Measurements from ENCODE around the gene ZNF341.

ZNF341 gene

DNA sequence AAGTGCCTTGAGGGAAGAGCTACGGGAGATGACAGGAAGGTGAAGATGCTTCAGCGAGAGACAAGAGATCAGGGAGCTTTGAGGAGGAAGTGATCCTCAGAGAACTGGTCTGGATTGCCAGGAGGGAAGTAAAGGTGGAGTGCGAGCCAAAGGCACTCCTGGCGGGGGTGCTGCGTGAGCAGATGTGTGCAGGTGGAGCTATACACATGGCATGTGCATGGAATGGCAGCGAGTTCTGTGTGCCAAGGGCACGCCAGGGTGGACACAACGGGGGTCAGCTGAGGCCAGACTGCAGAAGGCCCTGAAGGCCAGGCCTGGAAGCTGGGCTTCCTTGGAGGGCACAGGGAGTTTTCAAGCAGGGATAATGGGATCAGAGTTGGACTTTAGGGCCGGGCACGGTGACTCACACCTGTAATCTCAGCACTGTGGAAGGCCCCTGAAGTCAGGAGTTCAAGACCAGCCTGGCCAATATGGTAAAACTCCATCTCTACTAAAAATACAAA is 17.9 kb upstream of the ZNF341 start:
- no peaks in the 10 kb centered on the region for H3K9me3 ChIP-seq (ENCODE audit: control insufficient read depth, low read length)
- TF ChIP-seq, protein P1, sequence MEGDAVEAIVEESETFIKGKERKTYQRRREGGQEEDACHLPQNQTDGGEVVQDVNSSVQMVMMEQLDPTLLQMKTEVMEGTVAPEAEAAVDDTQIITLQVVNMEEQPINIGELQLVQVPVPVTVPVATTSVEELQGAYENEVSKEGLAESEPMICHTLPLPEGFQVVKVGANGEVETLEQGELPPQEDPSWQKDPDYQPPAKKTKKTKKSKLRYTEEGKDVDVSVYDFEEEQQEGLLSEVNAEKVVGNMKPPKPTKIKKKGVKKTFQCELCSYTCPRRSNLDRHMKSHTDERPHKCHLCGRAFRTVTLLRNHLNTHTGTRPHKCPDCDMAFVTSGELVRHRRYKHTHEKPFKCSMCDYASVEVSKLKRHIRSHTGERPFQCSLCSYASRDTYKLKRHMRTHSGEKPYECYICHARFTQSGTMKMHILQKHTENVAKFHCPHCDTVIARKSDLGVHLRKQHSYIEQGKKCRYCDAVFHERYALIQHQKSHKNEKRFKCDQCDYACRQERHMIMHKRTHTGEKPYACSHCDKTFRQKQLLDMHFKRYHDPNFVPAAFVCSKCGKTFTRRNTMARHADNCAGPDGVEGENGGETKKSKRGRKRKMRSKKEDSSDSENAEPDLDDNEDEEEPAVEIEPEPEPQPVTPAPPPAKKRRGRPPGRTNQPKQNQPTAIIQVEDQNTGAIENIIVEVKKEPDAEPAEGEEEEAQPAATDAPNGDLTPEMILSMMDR (IDR thresholded peaks at IDR 0.05) = no peak
- no peaks in the 10 kb centered on the region for H3K36me3 ChIP-seq (ENCODE audit: control insufficient read depth, insufficient read depth, low read length)
- no peaks in the 10 kb centered on the region for H3K27me3 ChIP-seq (ENCODE audit: control insufficient read depth, insufficient read depth, low read length)
- no peak overlapping the region for H2AFZ ChIP-seq
- no peak overlapping the region for H3K4me3 ChIP-seq (ENCODE audit: low read depth, low read length)
- H3K27ac ChIP-seq = no peak overlapping the region
- H3K4me1 ChIP-seq = peaks cover 4% of the 10 kb centered on the region
- no peak overlapping the region for H3K9ac ChIP-seq
- no peak overlapping the region for H3K4me2 ChIP-seq (ENCODE audit: low read length)
- H3K79me2 ChIP-seq = no peaks in the 10 kb centered on the region

DNA sequence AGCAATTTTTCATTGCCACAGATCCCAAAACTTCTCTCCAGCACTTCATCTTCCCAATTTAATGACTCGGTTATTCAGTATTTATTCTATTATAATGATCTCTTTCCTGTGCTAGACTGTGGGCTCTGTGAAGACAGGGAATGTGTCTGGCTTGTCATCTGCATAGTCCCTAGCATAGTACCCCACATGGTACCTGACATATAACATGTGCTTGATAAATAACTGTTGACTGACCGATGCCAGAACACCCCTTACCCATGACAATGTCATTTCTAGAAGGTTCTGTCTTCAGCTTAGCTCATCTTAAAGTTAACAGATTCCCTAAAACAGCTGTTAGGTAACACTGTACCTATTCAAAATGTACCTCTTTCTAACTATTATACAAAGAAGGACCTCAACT is 15.3 kb upstream of the ZNF341 start:
- H3K4me1 ChIP-seq = peaks cover 11% of the 10 kb centered on the region

DNA sequence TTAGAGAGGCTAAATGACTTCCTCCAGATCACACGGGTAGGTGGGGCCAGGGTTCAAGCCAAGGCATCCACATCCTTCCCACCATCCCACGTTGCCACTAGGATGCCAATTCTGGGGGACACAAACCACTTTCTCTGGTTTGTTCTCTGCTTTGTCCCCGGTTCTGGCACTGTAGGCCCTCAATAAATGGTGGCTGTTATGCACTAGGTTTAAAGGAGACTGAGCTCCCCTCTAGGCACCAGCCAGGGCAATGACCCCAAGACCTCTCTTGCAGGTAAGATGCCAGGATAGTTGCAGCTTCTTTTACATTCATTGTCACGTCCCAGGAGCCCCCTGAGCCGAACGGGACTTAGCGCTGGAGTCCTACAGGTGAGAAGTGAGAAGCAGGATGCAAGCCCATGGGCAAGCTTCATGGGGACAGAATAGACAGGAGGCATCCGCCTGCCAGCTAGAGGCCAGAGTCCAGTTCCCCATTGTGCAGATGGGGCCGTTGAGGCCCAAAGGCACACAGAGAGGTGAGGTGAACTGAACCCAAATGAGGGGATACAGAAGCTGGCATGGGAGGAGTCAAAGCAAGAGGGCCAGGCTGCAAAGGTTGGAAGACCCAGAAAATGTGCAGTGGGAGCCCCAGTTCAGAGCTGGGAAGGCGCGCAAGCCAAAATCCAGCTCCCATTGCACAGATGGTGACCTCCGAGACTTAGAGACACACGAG is 12.4 kb upstream of the ZNF341 start:
- Histone ChIP-seq H3K4me1 (peaks cover 11% of the 10 kb centered on the region), H3K9me3 (ENCODE audit: control insufficient read depth, low read length) (no peaks in the 10 kb centered on the region), H3K79me2 (peaks cover 9% of the 10 kb centered on the region), H3K9ac (no peak overlapping the region), H3K36me3 (ENCODE audit: control insufficient read depth, insufficient read depth, low read length) (no peaks in the 10 kb centered on the region), H3K4me2 (ENCODE audit: low read length) (peak overlapping the region; percentile 83), H3K27me3 (ENCODE audit: control insufficient read depth, insufficient read depth, low read length) (no peaks in the 10 kb centered on the region), H3K27ac (peak overlapping the region; percentile 64), H3K4me3 (ENCODE audit: low read depth, low read length) (peak overlapping the region; percentile 77), H2AFZ (peak overlapping the region; percentile 94)
- TF ChIP-seq, protein P1 (IDR thresholded peaks at IDR 0.05) = no peak

More for the DNA sequence above, 15.3 kb upstream of the ZNF341 start:
- TF ChIP-seq, protein P1 (IDR thresholded peaks at IDR 0.05) = no peak
- H3K9ac ChIP-seq = no peak overlapping the region
- peaks cover 9% of the 10 kb centered on the region for H3K79me2 ChIP-seq
- no peaks in the 10 kb centered on the region for H3K9me3 ChIP-seq (ENCODE audit: control insufficient read depth, low read length)
- no peak overlapping the region for H3K4me3 ChIP-seq (ENCODE audit: low read depth, low read length)
- H3K36me3 ChIP-seq (ENCODE audit: control insufficient read depth, insufficient read depth, low read length) = no peaks in the 10 kb centered on the region
- H3K27ac ChIP-seq = no peak overlapping the region
- H3K4me2 ChIP-seq (ENCODE audit: low read length) = no peak overlapping the region
- H3K27me3 ChIP-seq (ENCODE audit: control insufficient read depth, insufficient read depth, low read length) = no peaks in the 10 kb centered on the region
- H2AFZ ChIP-seq = no peak overlapping the region

DNA sequence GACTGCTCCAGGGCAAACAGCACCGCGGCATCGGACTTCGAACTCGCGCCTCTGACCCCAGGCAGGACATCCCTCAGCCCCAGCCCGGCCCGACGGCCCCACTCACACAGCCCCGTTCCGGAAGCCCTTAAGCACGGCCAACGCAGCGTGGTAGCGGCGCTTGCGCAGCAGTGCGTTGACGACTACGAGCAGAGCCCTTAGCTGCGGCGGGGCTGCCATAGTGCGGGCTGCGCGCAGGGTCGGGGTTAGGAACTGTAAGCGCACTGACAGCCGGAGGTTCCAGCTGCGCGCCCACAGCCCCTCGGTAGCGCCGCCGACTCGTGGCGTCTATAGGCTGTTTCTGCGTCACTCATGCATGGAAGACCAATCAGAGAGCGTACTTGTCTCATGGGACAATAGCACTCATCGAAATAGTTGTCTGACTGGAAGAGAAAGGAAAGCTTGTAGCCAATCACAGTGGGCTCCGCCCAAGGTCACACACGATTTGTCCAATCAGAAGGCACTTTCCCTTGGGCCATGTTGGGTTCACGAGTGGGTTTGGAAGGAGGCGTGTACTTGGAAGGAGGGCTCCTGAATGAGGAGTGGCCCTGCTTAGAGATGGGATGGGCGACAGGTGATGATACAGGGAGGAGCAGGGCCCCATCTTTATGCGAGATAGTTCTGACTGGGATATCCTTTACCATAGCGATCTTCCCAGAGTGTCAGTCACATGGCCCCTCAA is 11.6 kb upstream of the ZNF341 start, which contains the start of gene PXMP4:
Gene PXMP4, minus strand, starts transcription at position 322 of the 721 bp plus-strand sequence. Its CDS starts 103 bp downstream, at position 219.
- Histone ChIP-seq H3K27me3 (ENCODE audit: control insufficient read depth, insufficient read depth, low read length) (no peaks in the 10 kb centered on the region), H3K4me1 (peaks cover 11% of the 10 kb centered on the region), H3K9me3 (ENCODE audit: control insufficient read depth, low read length) (no peaks in the 10 kb centered on the region), H2AFZ (peak within 1 kb of the TSS; percentile 94), H3K27ac (peak within 1 kb of the TSS; percentile 64), H3K36me3 (ENCODE audit: control insufficient read depth, insufficient read depth, low read length) (no peaks in the 10 kb centered on the region), H3K4me3 (ENCODE audit: low read depth, low read length) (peak within 1 kb of the TSS; percentile 77), H3K9ac (no peak within 1 kb of the TSS), H3K79me2 (peaks cover 9% of the 10 kb centered on the region), H3K4me2 (ENCODE audit: low read length) (peak within 1 kb of the TSS; percentile 83)
- TF ChIP-seq, protein P1 (IDR thresholded peaks at IDR 0.05) = no peak
